SU-DHL-6 (cell line): ENCODE data around the gene ZNF281.

Experiments
- H2AFZ ChIP-seq: fragments of 200-600 bp; sonication (generic); 2 replicates; pipeline ENCODE4 v1.6.1; 2014; ENCODE audit warnings: low read depth, mild to moderate bottlenecking, moderate library complexity, mixed read lengths, antibody characterized with exemption, low read length; ENCODE audit not compliant: severe bottlenecking
- H3F3A ChIP-seq: fragments of 200-600 bp; shearing (Covaris generic); 2 replicates; pipeline ENCODE4 v1.6.0; 2016; ENCODE audit warnings: antibody characterized with exemption, mild to moderate bottlenecking; ENCODE audit not compliant: insufficient read depth
- H3K27ac ChIP-seq: fragments of 200-600 bp; sonication (generic); 2 replicates; pipeline ENCODE4 v1.5.1; 2016; ENCODE audit warnings: low read depth, mild to moderate bottlenecking, low read length, moderate library complexity, mixed read lengths
- H3K27me3 ChIP-seq: fragments of 200-600 bp; sonication (generic), shearing (Covaris generic); 2 replicates; pipeline ENCODE4 v1.6.0; 2014; ENCODE audit warnings: mild to moderate bottlenecking, low read length
- H3K36me3 ChIP-seq: fragments of 200-600 bp; sonication (generic); 2 replicates; pipeline ENCODE4 v1.6.1; 2014; ENCODE audit warnings: mild to moderate bottlenecking, low read length, mixed read lengths
- H3K4me2 ChIP-seq: fragments of 300-600, 200-600 bp; shearing (Covaris generic), sonication (generic); 2 replicates; pipeline ENCODE4 v1.6.0; 2014; ENCODE audit warnings: low read length, low read depth, mild to moderate bottlenecking; ENCODE audit not compliant: poor library complexity, severe bottlenecking
- H3K4me3 ChIP-seq: fragments of 200-600 bp; sonication (generic); 2 replicates; pipeline ENCODE4 v1.5.1; 2014; ENCODE audit warnings: antibody characterized with exemption, low read length, mild to moderate bottlenecking, mixed read lengths; ENCODE audit not compliant: insufficient read depth, poor library complexity, severe bottlenecking
- H3K79me2 ChIP-seq: fragments of 200-600 bp; sonication (generic); 2 replicates; pipeline ENCODE4 v1.6.1; 2014; ENCODE audit warnings: mild to moderate bottlenecking, low read length, moderate library complexity; ENCODE audit not compliant: insufficient read depth
- H3K9ac ChIP-seq: fragments of 200-600 bp; sonication (generic); 2 replicates; pipeline ENCODE4 v1.7.0; 2014; ENCODE audit warnings: mild to moderate bottlenecking, low read length
- H3K9me2 ChIP-seq: fragments of 200-600 bp; sonication (generic); replicated peaks from 2 replicates; pipeline ENCODE4 v1.6.1; 2014; ENCODE audit warnings: low read length; ENCODE audit not compliant: insufficient read depth
- H3K9me3 ChIP-seq: fragments of 200-600 bp; sonication (generic); 2 replicates; pipeline ENCODE4 v1.6.1; 2014; ENCODE audit warnings: low read length, mixed read lengths; ENCODE audit not compliant: insufficient read depth
- H4K20me1 ChIP-seq: fragments of 200-600 bp; sonication (generic); 2 replicates; pipeline ENCODE4 v1.6.1; 2014; ENCODE audit warnings: low read depth, mild to moderate bottlenecking, antibody characterized with exemption, low read length, moderate library complexity, mixed read lengths
- EZH2phosphoT487 ChIP-seq: fragments of 200-600 bp; sonication (generic), shearing (Covaris generic); conservative IDR thresholded peaks from 2 replicates; pipeline ENCODE4 v1.6.1; 2018; ENCODE audit warnings: mild to moderate bottlenecking, antibody characterized with exemption, low read length, moderate library complexity, mixed read lengths
- TF ChIP-seq, protein P1 (sequence below): fragments of 200-600 bp; sonication (generic); IDR thresholded peaks from one replicate; pipeline ENCODE4 v1.5.1; 2017; ENCODE audit warnings: antibody characterized with exemption, mild to moderate bottlenecking, low read length, moderate library complexity; ENCODE audit not compliant: insufficient read depth, poor library complexity, severe bottlenecking

ZNF281 gene

DNA sequence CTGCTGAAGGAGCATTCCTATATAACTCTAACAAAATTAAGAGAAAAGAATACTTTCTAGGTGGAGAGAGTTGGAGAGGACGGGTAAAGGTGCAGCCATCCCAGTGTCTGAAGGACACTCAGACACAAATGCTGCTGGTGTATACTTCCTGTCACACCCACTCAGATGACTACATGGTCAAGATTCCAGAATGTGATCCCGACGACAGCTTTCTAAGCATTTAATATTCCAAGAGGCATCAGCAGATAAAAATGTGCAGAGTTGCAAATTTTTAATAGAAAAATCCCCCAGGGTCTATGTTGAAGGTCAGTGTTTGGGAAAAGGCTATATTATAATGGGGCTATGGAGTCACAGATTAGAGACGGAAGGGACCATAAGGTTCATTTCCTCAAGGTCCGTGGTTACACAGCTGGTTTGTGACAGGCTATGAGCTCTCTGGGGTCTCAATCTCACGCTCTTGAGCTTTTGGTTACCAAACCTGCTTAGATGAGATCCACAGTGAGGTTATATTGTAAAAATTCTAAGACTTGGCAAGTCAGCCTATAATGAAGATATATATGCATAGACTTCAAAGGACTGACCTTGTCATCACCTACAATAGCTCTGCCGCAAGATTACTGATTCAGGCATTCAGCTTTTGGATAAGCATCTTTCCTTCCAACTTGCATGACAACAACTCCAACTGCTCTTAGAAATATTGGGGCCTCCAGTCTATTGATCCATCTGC lies 35.1 kb downstream of the ZNF281 start:
- H3K9ac ChIP-seq, result no peak overlapping the region
- no peak overlapping the region for H3K4me3 ChIP-seq
- no peak overlapping the region for H3K27ac ChIP-seq
- no peaks in the 10 kb centered on the region for H4K20me1 ChIP-seq
- no peaks in the 10 kb centered on the region for H3K9me2 ChIP-seq
- TF ChIP-seq EZH2phosphoT487, result no peak
- TF ChIP-seq, protein P1, sequence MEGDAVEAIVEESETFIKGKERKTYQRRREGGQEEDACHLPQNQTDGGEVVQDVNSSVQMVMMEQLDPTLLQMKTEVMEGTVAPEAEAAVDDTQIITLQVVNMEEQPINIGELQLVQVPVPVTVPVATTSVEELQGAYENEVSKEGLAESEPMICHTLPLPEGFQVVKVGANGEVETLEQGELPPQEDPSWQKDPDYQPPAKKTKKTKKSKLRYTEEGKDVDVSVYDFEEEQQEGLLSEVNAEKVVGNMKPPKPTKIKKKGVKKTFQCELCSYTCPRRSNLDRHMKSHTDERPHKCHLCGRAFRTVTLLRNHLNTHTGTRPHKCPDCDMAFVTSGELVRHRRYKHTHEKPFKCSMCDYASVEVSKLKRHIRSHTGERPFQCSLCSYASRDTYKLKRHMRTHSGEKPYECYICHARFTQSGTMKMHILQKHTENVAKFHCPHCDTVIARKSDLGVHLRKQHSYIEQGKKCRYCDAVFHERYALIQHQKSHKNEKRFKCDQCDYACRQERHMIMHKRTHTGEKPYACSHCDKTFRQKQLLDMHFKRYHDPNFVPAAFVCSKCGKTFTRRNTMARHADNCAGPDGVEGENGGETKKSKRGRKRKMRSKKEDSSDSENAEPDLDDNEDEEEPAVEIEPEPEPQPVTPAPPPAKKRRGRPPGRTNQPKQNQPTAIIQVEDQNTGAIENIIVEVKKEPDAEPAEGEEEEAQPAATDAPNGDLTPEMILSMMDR, result no peak
- no peaks in the 10 kb centered on the region for H3K9me3 ChIP-seq
- H2AFZ ChIP-seq, result no peak overlapping the region
- no peaks in the 10 kb centered on the region for H3K79me2 ChIP-seq
- no peak overlapping the region for H3K4me2 ChIP-seq
- H3K36me3 ChIP-seq, result no peaks in the 10 kb centered on the region
- H3K27me3 ChIP-seq, result no peaks in the 10 kb centered on the region
- no peaks in the 10 kb centered on the region for H3F3A ChIP-seq

DNA sequence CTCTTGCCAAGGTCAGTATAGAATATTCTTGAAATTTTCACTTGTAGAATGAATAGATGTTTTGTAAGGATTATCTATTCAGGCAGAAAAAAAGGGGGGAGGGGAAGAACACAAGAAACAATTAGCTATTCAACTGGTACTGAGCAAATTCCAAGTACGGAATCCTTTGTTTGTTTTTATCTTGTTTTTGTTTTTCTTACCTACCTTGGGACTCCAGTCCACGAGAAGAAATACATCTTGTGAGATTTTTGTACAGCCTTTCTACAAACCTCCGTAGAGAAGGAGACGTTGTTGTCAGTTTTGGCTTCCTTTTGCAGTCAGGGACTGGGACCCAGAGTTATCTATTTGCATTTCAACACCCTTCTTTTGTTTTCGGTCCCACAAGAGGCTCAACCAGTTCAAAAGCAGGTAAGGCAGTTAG lies 36.0 kb downstream of the ZNF281 start:
- Histone ChIP-seq H3K27ac (no peak overlapping the region), H3K79me2 (no peaks in the 10 kb centered on the region), H3K9me3 (no peaks in the 10 kb centered on the region), H3K9ac (no peak overlapping the region), H3K36me3 (no peaks in the 10 kb centered on the region), H3K9me2 (no peaks in the 10 kb centered on the region), H3K4me3 (no peak overlapping the region), H3K4me2 (no peak overlapping the region), H4K20me1 (no peaks in the 10 kb centered on the region), H3K27me3 (no peaks in the 10 kb centered on the region), H3F3A (no peaks in the 10 kb centered on the region), H2AFZ (no peak overlapping the region)
- TF ChIP-seq, protein P1, result no peak
- TF ChIP-seq EZH2phosphoT487, result no peak

DNA sequence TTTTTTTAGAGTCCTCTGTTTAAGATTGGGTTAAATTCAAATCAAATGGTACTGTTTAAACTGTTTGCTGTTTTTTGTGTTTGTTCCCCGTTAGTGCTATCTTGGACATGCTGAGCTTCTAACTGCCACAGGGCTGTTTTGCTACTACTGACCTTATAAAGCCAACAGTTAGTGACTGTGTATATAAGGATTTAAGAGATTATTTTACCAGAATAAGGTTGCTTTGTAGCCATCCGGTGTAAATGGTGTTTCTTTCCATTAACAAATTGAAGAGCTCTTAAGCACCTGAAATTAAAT lies 37.0 kb downstream of the ZNF281 start:
- Histone ChIP-seq H3K4me2 (no peak overlapping the region), H3K36me3 (no peaks in the 10 kb centered on the region), H2AFZ (no peak overlapping the region), H3K9me3 (no peaks in the 10 kb centered on the region), H3K27me3 (no peaks in the 10 kb centered on the region), H3K27ac (no peak overlapping the region), H3F3A (no peaks in the 10 kb centered on the region), H3K4me3 (no peak overlapping the region), H3K79me2 (no peaks in the 10 kb centered on the region), H3K9me2 (no peaks in the 10 kb centered on the region), H3K9ac (no peak overlapping the region), H4K20me1 (no peaks in the 10 kb centered on the region)
- TF ChIP-seq, protein P1, result no peak
- no peak for TF ChIP-seq EZH2phosphoT487
